Measurements from ENCODE around the gene CYB561A3. TPM values are rescaled to one million over a fixed set of nuclear protein-coding genes. Genes with fewer than 3 reads are reported as not detected.

The CYB561A3 gene, protein sequence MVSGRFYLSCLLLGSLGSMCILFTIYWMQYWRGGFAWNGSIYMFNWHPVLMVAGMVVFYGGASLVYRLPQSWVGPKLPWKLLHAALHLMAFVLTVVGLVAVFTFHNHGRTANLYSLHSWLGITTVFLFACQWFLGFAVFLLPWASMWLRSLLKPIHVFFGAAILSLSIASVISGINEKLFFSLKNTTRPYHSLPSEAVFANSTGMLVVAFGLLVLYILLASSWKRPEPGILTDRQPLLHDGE
- total RNA-seq = 28.2 and 29.4 TPM in 2 replicates

DNA sequence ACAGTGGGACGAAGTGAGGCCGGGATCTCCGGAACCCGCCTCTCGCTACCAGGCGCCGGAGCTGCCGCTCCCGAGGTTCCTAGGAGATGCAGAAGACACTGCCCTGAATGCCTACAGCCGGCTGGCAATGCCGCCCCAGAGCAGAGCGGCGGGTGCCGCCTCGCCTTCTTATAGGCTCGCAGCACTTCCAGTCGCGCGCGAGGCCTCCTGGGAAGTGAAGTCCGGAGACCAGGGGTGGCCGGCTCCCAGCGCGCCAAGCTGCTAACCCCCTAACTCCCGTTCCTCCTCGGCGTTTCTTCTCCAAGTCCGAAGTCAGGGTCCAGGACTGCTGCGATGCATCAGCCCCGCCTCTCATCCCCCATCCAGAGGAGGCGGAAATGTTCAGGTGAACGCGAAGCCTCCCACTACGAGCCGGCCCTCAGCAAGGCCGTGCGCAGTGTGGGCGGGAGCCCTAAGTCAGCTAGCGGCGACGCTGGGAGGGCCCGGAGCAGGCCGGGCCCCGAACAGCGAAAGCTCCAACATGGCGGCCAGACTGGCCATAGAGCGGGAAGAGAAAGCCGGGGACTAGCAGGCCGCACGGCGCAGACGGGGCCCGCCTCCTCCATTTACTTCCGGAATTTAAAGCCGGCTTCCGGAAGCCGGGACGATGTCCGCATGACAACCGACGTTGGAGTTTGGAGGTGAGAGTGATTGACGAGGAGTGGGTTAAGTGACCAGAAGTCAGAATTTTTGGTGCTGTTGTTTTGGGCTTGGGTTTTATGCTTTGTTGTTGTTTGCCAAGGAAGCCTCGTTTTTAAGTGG is at the start of gene CYB561A3, which contains the start of gene TMEM138:
CYB561A3 (minus strand) TSS at position 142 of the 801 bp plus-strand sequence. CDS start 5,169 bp downstream, outside the sequence.
TMEM138 (plus strand) TSS at position 634 of the 801 bp plus-strand sequence. CDS start 2,017 bp downstream, outside the sequence.

DNA sequence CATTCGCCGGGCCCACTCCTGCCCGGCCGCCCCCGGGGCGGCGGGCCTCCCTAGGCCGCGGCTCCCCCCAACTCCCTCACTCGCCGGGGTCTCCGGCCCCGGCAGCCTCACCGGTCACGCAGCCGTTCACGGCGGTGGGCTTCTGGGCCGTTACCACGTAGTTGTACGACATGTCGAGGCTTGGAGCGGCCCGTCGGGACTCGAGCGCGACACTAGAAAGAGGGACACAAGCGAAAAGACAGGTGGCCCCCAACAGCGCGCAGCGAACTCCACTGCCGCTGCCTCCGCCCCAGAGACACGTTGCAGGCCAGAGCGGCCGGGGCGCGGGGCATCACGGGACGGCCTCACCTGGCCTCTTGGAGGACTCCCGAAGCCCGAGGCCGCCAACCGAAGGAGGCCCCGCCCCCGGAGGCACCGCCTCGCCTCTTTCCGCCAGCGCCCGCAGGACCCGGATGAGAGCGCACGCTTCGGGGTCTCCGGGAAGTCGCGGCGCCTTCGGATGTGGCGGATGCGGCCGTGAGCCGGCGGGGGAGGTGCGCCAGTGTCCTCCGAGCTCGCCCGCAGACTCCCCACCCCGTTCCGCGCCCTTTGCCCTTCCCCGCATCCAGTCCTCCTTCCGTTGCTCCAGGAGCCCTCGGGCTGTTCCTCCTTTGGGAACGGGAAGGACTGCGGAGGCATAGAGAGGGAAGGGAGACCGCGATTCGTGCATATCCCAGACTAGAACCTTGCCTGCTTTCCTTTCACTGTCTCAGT is 28.7 kb downstream of the CYB561A3 start, which contains the start of the genes DDB1 and TKFC:
DDB1 (minus strand) TSS at position 309 of the 753 bp plus-strand sequence; CDS start at position 172, 137 bp downstream.
TKFC (plus strand) TSS at position 432 of the 753 bp plus-strand sequence. CDS start 1,501 bp downstream, outside the sequence.

Other genes starting within 250 kb of the CYB561A3 start
- 12.9 and 16.2 TPM in 2 replicates for gene VPS37C, start 200.5 kb downstream of the CYB561A3 start, total RNA-seq
- 0.73 and 2.2 TPM in 2 replicates for gene PGA3, start 158.4 kb downstream of the CYB561A3 start, total RNA-seq
- gene PGA4, start 139.5 kb downstream of the CYB561A3 start, total RNA-seq = under 0.01 and 0.37 TPM in 2 replicates
- gene PGA5, start 120.7 kb downstream of the CYB561A3 start, total RNA-seq = 0.37 and 0.39 TPM in 2 replicates
- gene VWCE, start 66.6 kb downstream of the CYB561A3 start, total RNA-seq = 3.1 and 8.1 TPM in 2 replicates
- 241 and 273 TPM in 2 replicates for gene DDB1, start 28.8 kb downstream of the CYB561A3 start, total RNA-seq
- 23.9 and 29.1 TPM in 2 replicates for gene TKFC, start 28.7 kb downstream of the CYB561A3 start, total RNA-seq
- gene TMEM138, start 492 bp upstream of the CYB561A3 start, total RNA-seq = 23.1 and 25.6 TPM in 2 replicates
- 4.7 and 5.1 TPM in 2 replicates for gene TMEM216, start 30.7 kb upstream of the CYB561A3 start, total RNA-seq
- 24.6 and 31.7 TPM in 2 replicates for gene CPSF7, start 68.1 kb upstream of the CYB561A3 start, total RNA-seq
- 31.5 and 39.7 TPM in 2 replicates for gene SDHAF2, start 68.2 kb upstream of the CYB561A3 start, total RNA-seq
- gene LRRC10B, start 146.9 kb upstream of the CYB561A3 start, total RNA-seq = under 0.01 TPM in 1 of 2 replicates, not detected in the other
- 7.4 and 11.0 TPM in 2 replicates for gene SYT7, start 219.2 kb upstream of the CYB561A3 start, total RNA-seq